GM19438 (cell line): ENCODE data around the gene EHF.

Experiments used
- ATAC-seq: cut with Tn5 transposase; IDR thresholded peaks from one replicate; pipeline ENCODE4 v1.9.1; 2021; ENCODE audit warnings: low read depth; ENCODE audit not compliant: unreplicated experiment

Gene EHF

DNA sequence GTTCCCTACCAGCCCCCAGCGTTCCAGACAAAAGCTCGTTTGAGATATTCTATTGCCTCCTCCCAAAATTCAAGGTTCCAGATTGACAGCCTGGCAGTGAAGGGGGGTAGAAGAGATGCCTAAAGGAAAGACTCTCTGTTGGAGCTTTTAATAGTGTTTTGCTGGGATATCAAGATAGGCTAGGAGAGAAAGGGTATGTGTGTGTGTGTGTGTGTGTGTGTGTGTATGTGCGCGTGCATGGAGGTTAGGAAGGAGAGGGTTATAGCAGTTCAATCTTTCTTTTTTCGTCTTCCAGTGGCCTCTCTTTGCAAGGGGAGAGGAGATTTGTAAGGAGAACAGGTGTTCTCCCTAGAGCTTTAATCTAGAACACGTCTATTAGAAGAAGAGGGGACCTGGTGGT lies 22.0 kb downstream of the EHF start:
- no peak for ATAC-seq

DNA sequence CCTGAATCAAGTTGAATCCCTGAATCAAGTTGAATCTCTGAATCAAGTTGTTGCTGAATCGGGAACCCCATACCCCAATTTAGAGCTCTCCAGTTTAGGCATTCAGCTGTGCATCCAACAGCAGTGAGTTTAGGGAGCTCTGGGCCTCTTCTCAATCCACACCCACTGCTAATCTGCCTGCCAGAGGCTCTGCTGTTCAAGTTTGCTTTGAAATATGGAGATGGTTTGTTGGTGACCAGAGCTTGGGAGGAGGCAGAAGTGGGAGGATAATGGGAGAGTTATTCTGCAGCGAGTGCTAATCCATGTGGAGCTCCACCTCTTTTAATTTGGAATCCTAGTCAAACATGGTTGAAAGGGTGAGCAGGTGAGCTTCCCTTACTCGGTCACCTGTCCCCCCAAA lies 22.4 kb downstream of the EHF start:
- no peak for ATAC-seq

DNA sequence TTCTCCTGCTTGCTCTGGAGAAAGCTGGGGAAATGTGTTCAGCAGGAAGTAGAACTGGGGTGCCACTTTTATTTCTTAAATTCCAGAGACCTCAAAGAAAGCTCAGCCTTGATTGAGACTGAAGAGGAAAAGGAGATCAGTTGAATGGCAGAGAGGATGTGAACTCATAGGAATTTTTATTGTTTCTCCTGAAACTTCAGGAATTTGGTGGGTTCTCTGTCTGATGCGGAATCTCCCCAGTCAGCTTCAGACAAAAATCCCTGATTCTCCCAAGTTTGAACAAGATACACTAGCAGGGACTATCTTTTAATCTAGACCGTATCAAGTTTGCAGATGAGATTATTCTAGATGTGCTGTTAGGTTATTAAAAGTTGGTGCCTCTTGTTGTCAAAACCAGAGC lies 23.0 kb downstream of the EHF start:
- no peak for ATAC-seq

DNA sequence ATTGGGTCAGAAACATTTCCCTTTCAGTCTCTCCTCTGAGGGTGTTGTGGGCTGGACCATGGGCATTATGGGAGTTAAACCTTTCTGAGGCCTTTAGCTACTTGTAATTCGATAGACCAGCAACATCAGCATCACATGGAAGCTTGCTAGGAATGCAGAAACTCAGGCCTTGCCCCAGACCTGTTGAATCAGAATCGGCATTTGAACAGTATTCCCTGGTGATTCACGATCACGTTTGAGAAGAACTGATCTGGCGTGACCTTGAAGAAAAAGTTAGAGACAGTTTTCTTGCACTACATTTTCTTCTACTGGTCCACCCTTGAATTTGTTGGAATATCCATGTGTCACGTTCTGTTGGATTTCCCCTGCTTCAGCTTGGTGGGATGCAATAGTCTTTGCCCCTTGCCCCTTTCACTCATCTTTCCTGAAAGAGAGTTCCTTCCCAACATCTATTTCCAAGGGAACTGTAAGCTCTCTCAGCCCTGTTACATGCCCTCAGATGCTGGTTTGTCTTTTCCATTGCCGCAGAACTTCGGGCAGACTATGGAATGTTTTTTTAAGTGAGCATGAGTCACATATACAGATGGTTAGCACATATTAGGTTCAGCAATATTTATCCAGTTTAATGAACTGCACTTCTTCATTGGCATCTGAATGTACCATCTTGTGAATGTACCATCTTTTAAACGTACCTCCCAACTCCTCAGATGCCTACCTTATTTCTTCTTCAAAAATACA lies 23.9 kb downstream of the EHF start:
- ATAC-seq, result no peak

DNA sequence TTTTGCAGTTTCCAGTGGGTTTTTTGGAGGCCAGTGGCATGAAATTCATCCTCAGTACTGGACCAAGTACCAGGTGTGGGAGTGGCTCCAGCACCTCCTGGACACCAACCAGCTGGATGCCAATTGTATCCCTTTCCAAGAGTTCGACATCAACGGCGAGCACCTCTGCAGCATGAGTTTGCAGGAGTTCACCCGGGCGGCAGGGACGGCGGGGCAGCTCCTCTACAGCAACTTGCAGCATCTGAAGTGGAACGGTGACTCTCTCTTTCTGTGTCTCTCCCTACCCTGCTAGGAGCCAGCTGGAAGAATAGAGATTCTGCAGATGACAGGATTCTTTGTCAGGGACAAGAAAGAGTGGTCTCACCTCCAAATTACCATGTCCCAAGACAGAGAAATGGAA lies 25.5 kb downstream of the EHF start:
- ATAC-seq, result no peak

DNA sequence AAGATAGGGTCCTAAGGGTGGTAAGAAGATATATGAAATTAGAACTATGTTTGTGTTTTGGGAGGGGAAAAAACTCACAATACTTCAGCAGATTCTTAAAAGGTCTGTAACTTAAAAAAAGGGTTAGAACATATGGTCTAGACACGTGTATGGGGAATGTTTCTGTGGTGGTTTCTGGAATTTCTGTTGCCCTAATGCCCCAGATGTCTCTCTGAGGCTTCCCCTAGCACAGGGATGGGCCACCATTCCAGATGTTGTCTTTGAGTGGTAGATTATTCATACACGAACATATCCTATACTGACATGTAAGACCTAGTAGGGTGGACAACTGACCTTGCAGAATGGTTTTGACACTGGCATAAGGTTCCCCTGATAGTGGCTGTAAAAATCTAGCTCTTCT lies 26.2 kb downstream of the EHF start:
- no peak for ATAC-seq

DNA sequence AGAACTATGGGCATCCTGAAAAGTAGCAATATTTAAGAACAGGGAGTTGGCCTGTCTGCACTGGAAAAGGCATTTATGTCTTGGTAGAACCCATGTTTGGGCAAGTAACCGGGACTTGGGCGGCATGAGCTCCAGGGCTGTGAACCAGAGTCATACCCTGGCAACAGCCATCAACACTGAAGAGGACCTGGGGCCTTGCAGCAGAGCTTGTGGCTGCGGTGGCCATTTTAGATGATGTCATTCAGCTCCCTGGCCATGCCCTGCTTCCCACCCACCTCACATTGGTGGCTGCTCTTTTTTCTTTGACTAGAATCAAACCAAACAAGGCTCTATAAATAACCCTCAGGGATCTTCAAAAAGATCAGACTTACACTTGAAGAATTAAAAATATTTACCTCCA lies 26.6 kb downstream of the EHF start:
- no peak for ATAC-seq

DNA sequence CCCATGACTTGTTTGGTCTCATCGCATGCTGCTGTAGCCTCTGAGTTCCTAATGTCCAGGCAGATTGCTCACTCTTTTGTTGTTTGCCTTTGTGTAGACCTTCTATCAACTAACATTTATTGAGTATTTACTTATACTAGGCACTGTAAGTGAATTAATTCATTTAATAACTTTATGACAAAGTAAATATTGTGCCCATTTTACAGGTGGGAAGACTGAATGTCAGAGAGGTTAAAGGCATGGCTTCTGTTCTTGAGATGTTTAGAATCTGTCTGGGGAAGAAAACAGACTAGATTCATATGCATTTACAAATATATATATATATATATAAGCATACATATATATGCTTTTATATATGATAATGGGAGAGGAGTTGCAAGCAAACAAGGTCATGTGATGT lies 27.1 kb downstream of the EHF start:
- no peak for ATAC-seq

DNA sequence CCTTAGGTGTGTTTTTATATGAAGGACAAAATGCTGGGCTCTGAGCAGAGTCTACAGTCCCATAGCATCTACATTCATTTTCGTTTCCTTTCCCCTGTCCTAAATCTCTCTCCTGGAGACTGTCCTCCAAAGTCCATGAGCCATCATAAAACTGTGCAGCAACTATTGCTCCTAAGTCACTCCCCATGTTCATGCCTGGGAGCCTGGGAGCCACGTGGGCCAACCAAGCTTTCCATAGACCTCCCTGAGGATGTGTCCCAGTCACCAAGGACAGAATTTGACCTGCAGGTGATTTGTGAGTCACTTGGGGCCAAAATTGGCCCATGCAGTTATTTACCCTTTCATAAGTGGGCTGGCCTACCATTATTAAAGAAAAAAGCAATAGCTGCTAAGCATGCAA lies 28.7 kb downstream of the EHF start:
- ATAC-seq, result no peak

DNA sequence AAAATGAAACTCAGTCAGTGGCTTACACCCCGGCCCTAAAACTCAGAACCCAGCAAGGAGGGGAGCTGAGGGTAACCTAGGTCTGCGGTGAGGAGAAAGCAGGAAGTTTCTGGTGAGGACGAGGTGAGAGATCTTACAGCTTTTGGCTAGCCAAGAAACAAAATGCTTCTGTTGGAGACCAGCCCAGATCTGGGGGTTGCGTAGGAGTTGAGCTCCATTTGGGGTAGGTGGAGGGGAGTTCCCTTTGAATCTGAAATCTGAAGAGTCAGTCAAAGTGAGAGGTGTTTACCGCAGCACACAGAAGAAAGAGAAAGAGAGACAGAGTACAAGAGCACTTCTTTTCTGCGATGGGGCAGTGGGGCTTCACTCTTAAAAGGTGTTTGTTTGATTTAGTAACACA lies 29.6 kb downstream of the EHF start:
- peak; percentile 93 for ATAC-seq

DNA sequence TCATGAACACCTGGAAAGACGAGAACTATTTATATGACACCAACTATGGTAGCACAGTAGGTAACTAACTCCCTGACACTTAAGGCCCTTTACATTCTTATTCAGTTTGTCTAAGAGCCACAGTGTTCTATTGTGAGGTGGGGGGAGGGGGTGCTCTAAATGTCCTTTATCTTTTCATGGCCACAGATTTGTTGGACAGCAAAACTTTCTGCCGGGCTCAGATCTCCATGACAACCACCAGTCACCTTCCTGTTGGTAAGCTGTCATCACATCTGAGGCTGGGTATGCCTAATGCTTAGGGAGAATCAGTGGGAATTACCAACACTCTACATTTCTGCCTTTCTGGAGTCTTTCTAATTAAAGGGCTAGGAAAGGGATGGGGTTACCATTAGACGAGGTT lies 30.7 kb downstream of the EHF start:
- no peak for ATAC-seq

DNA sequence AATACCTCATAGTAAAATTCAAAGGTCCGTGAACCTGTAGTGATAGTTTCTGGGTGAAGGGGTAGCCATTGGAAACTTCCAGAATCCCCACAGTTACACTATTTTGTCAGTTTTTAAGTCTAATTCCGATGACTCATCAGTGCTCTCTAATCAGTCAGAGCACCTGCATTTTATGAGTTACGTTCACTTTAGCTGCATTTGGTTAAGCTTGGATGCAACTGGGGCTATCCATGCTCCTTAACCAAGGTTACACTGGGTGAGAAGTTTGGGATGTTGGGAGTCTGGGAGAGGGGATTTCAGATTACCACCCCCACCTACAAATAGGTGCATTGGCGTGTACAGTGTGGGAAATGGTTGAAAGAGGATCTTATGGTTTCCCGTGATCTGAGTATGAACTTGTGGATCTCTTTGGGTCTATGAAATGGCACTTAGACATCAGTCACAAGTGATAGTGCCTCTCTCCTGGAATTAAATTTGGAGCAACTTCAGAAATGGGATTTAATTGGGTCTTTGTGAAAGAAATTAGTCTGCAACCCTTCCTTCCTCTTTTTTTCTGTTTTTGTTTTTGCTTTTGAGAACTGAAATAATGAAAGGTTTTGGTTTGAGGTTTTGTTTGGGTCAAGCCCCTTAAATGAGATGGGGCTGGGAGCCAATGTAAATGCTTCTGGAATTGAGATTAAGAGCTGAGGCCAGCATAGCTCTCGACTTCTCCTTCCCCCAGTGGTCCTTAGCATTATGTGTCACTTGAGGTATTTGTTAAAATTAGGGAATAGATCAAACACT lies 31.5 kb downstream of the EHF start:
- ATAC-seq, result no peak

DNA sequence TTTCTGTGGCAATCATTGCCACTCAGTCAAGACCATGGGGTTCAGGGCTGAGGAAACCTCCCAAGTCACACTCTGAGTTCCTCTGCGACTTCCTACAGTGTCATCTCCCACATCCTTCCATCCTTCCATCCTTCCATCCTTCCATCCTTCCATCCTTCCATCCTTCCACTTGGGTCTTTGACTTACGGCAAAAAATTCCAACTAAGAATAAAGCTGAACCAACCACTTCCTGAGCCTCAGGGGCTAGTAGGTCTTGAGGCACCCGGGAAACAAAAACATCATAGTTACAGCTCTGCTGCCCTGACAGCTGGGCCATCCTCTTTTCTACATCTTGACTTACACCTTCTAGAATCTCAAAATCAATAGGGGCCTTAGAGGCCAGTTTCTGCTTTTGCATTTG lies 32.1 kb downstream of the EHF start:
- ATAC-seq, result no peak

DNA sequence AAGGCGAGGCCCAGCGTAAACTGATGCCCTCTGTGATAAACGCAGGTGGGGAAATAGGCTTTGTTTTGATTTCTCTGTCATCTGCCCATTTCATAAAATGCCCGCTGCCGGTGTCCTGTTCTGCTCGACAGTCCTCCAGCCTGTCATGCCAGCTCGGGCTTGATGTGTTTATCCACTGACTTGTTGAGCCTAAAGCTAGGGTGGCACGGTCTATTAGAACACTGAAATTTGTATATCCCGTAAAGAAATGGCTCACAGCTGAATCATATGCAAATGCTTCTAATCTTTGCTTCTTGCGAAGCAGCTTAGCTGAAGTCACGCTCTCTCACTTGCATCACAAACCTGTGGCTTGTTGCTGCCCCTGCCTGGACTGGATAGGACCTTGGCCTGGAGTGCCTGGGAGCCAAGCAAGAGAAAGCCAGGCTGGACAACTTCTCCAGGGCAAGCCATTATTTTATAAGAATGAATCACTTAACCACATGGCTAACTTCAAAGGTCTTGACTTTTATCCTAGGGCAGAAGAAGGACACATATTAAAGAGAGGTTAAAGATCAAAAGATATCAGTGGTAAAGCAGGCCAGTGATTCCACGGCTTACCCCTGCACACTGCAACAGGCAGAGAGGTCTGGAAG lies 33.1 kb downstream of the EHF start:
- no peak for ATAC-seq

DNA sequence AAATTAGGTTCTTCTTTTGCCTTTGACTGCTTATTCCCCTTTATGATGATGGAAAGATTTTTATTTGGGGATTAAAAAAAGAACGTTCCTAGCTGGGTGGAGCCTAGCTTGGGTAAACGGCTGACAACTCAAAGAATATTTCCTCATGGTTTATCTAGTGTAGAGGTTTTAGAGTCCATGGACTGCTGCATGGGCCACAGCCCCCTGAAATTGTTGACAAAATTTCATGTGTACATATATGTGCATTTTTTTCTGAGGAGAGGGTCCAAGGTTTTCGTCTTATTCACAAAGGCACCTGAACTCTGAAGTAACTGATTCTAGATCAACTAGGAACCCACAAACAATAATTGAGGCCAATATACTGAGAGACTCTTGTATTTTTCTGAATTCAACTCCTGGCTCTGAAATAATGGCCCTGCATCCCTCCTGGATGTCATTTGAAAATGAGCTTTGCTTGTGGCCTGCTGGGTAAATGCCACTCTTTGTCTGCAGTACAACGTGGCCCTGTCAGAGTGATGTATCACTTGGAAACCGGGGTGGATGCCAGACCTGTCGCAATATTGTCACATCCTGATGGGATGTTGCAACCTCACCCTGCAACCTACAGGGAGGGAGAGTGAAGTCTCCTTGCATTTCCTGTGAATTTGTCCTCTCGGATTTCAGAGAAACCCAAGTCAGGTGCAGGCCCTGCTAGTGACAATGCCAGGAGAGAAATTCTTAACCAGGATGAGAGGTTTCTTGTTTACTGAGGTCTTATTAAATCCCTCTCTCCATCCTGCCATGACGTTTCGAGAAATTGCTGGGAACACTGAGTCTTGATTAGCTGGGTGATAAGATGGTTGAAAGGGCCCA lies 33.8 kb downstream of the EHF start:
- ATAC-seq, result no peak

DNA sequence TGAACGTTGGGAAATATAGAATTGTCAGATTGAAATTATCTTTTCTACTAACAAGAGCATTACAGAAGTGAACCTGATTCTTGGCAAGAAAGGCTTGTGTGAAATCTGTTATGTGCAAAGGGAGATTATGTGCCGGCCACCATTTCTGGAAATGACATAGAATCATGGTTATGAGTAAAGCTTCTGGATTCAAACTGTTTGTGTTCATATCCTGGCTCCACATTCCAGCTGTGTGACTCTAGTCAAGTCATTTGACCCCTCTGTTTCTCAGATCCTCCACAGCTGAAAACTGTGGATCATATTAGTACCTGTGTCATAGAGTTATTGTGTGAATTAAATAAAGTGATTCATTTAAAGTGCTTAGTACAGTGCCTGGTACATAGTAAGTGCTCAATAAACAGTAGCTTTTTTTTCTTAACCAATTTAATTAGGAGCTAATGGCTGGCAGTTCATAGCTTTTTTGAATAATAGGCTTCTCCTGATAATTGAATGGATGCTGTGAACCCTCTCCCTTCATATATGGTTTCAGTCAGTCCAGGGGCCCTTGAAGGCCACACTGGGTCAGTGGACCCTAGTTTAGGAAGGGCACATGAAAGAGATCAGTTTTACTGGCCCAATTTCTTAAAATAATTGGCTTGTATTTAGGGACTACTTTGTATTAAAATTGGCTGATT lies 34.6 kb downstream of the EHF start:
- ATAC-seq, result no peak

DNA sequence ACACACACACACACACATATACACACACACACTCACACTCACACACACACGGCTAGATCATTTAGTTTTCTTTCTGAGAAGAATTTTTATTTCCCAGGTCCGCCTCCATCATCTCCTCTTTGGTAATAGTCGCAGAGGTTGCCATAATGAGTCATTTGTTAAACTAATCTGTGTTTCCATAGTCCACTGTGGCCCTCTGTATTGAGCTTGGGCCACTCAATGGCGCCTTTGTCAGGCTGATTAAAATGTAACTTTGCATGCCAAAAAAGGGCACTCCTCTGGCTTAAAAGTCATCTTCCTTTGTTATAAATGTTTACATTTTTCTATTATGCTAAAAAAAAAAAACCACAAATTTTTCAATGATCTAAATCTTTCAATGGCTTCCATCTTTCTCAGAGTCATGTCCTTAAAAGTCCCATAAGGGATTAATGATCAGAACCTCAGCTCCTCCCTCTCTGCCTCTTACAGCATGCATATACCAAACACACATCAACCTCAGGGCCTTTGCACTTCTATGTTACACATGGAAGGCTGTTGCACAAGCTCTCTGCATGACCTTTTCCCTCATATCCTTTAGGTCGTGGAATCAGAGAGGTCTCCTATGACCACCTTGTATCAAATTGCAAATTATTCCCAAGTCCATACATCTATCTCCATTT lies 35.3 kb downstream of the EHF start:
- no peak for ATAC-seq

DNA sequence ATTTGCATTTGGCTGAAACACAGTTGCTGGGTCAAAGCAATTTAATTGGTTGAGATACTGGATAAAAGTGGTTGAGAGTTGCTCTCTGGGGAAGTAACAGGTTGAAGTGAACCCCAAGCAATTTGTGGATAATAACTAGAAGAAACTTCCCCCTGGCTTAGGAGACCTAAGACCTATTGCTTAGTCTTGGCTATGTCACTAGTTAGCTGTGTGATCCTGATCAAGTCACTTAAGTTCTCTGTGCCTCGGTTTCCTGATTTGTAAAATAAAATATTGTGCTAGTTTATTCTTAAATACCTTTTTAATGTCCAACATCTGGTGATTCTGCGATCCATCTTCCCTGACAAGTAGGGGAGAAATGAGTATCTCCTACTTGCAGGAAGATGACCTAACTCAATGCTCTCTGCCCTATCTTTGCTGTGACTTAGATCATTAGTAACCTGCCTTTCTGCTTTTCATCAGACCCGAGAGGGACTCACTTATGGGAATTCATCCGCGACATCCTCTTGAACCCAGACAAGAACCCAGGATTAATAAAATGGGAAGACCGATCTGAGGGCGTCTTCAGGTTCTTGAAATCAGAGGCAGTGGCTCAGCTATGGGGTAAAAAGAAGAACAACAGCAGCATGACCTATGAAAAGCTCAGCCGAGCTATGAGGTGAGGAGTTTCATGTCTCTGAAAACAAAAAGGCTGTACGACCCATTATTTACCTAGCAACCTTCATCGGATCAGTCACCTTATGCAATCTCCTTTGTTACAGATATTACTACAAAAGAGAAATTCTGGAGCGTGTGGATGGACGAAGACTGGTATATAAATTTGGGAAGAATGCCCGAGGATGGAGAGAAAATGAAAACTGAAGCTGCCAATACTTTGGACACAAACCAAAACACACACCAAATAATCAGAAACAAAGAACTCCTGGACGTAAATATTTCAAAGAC lies 37.5 kb downstream of the EHF start:
- ATAC-seq, result no peak
